Smooth muscle cell (in vitro differentiated cells): ENCODE measurements around the gene RAMAC. TPM values are rescaled to one million over a fixed set of nuclear protein-coding genes. Genes with fewer than 3 reads are reported as not detected.

Experiments used
- DNase-seq: peaks from one replicate; lab custom pipeline; 2025; ENCODE audit not compliant: unreplicated experiment; lab: John Stamatoyannopoulos, UW
- H2AFZ ChIP-seq: fragments of 200-600 bp; sonication (generic); 2 replicates; pipeline ENCODE4 v1.6.0; 2016; ENCODE audit warnings: antibody characterized with exemption, low read depth, mild to moderate bottlenecking
- H3F3A ChIP-seq: fragments of 200-600 bp; sonication (generic); 2 replicates; pipeline ENCODE4 v1.6.0; 2017; ENCODE audit warnings: antibody characterized with exemption, low read depth
- H3K27ac ChIP-seq: fragments of 200-600 bp; sonication (generic); 2 replicates; pipeline ENCODE4 v1.5.1; 2016; ENCODE audit warnings: low read depth, mild to moderate bottlenecking
- H3K27me3 ChIP-seq: fragments of 200-600 bp; sonication (generic); 2 replicates; pipeline ENCODE4 v1.6.1; 2016; ENCODE audit warnings: low read depth, mild to moderate bottlenecking
- H3K36me3 ChIP-seq: fragments of 200-600 bp; sonication (generic); 2 replicates; pipeline ENCODE4 v1.5.1; 2016; ENCODE audit warnings: low read depth
- H3K4me1 ChIP-seq: fragments of 200-600 bp; sonication (generic); 2 replicates; pipeline ENCODE4 v1.5.1; 2016; ENCODE audit warnings: low read depth
- H3K4me2 ChIP-seq: fragments of 200-600 bp; sonication (generic); 2 replicates; pipeline ENCODE4 v1.6.0; 2016; ENCODE audit warnings: mild to moderate bottlenecking
- H3K4me3 ChIP-seq: fragments of 200-600 bp; sonication (generic); 2 replicates; pipeline ENCODE4 v1.5.1; 2016; ENCODE audit warnings: mild to moderate bottlenecking
- H3K79me2 ChIP-seq: fragments of 200-600 bp; sonication (generic); 2 replicates; pipeline ENCODE4 v1.6.0; 2016; ENCODE audit warnings: low read depth, mild to moderate bottlenecking
- H3K9ac ChIP-seq: fragments of 200-600 bp; sonication (generic); 2 replicates; pipeline ENCODE4 v1.6.0; 2016; ENCODE audit warnings: low read depth
- H3K9me3 ChIP-seq: fragments of 200-600 bp; sonication (generic); replicated peaks from 2 replicates; pipeline ENCODE4 v1.5.1; 2016; ENCODE audit warnings: low read depth
- H4K20me1 ChIP-seq: fragments of 200-600 bp; sonication (generic); 2 replicates; pipeline ENCODE4 v1.6.0; 2016; ENCODE audit warnings: low read depth
- CTCF ChIP-seq: fragments of 200-600 bp; sonication (generic); IDR thresholded peaks from 2 replicates; pipeline ENCODE4 v1.5.1; 2017; ENCODE audit warnings: borderline replicate concordance, mild to moderate bottlenecking, antibody characterized with exemption; ENCODE audit not compliant: insufficient read depth, poor library complexity, severe bottlenecking
- WGBS: methylation state at CpG from one replicate; pipeline ENCODE4 v1.1.7; 2016; ENCODE audit warnings: low lambda C conversion rate; 5-methylcytosine and 5-hydroxymethylcytosine counted together
- polyA plus RNA-seq: library from polyadenylated mRNA; unstranded; fragments of >200 nt; fragmentation: Nextera tagmentation; extraction: Ambion mirVana; gene quantifications from 2 replicates; pipeline ENCODE4 v1.2.1, GENCODE V29; 2016
- total RNA-seq: library from RNA; depleted of rRNA; stranded (reverse); fragments of >200 nt; gene quantifications from 2 replicates; pipeline ENCODE4 v1.2.3, GENCODE V29; 2014

Gene RAMAC
- total and polyA plus RNA-seq, 2 experiments from 2014 or later = 56.6 to 59.2 TPM

GRCh38 chr15:82970078-82970686 lies 15.8 kb upstream of the RAMAC start:
- H3K9ac ChIP-seq = no peak overlapping the region
- no peak overlapping the region for H3K4me3 ChIP-seq
- no peaks in the 10 kb centered on the region for H3K79me2 ChIP-seq
- H3K9me3 ChIP-seq = no peaks in the 10 kb centered on the region
- no peaks in the 10 kb centered on the region for H4K20me1 ChIP-seq
- WGBS = 55% methylated on average over 3 of the region's 3 CpGs
- H3K27ac ChIP-seq = no peak overlapping the region
- no peak for TF ChIP-seq CTCF
- H3K4me1 ChIP-seq = no peaks in the 10 kb centered on the region
- DNase-seq = no peak
- H3K27me3 ChIP-seq = no peaks in the 10 kb centered on the region
- no peak overlapping the region for H3K4me2 ChIP-seq
- H3K36me3 ChIP-seq = no peaks in the 10 kb centered on the region
- H2AFZ ChIP-seq = no peak overlapping the region
- no peaks in the 10 kb centered on the region for H3F3A ChIP-seq

- no peaks in the 10 kb centered on the region for H3K36me3 ChIP-seq
- H4K20me1 ChIP-seq = no peaks in the 10 kb centered on the region
- no peak for TF ChIP-seq CTCF
- no peak for DNase-seq
- no peak overlapping the region for H3K9ac ChIP-seq
- no peaks in the 10 kb centered on the region for H3F3A ChIP-seq
- 100% methylated on average over 1 of the region's 1 CpG for WGBS
- H3K27me3 ChIP-seq = no peaks in the 10 kb centered on the region
- no peak overlapping the region for H3K4me3 ChIP-seq
- H3K79me2 ChIP-seq = no peaks in the 10 kb centered on the region
- no peak overlapping the region for H3K4me2 ChIP-seq
- H3K9me3 ChIP-seq = no peaks in the 10 kb centered on the region
- no peaks in the 10 kb centered on the region for H3K4me1 ChIP-seq
- H3K27ac ChIP-seq = no peak overlapping the region
- H2AFZ ChIP-seq = no peak overlapping the region
Measured at GRCh38 chr15:82970696-82971095, 15.3 kb upstream of the RAMAC start.

GRCh38 chr15:82971218-82971984 lies 14.6 kb upstream of the RAMAC start:
- Histone ChIP-seq H3K4me2 (no peak overlapping the region), H3K9me3 (no peaks in the 10 kb centered on the region), H3K4me3 (no peak overlapping the region), H3K4me1 (no peaks in the 10 kb centered on the region), H3K27me3 (no peaks in the 10 kb centered on the region), H3K9ac (no peak overlapping the region), H4K20me1 (no peaks in the 10 kb centered on the region), H2AFZ (no peak overlapping the region), H3F3A (no peaks in the 10 kb centered on the region), H3K27ac (no peak overlapping the region), H3K36me3 (no peaks in the 10 kb centered on the region), H3K79me2 (no peaks in the 10 kb centered on the region)
- 84% methylated on average over 2 of the region's 2 CpGs for WGBS
- TF ChIP-seq CTCF = no peak
- no peak for DNase-seq

- Histone ChIP-seq H3K27me3 (no peaks in the 10 kb centered on the region), H4K20me1 (no peaks in the 10 kb centered on the region), H2AFZ (no peak overlapping the region), H3F3A (no peaks in the 10 kb centered on the region), H3K9ac (no peak overlapping the region), H3K79me2 (no peaks in the 10 kb centered on the region), H3K36me3 (no peaks in the 10 kb centered on the region), H3K9me3 (no peaks in the 10 kb centered on the region), H3K27ac (no peak overlapping the region), H3K4me3 (no peak overlapping the region), H3K4me2 (no peak overlapping the region), H3K4me1 (no peaks in the 10 kb centered on the region)
- WGBS = 89% methylated on average over 1 of the region's 1 CpG
- no peak for TF ChIP-seq CTCF
- DNase-seq = no peak
Measured at GRCh38 chr15:82972990-82973389, 13.0 kb upstream of the RAMAC start.
